ENCODE measurements around the gene PGAM5.

Gene PGAM5

GRCh38 chr12:132713123-132713522, 2.5 kb downstream of the PGAM5 start:
- Histone ChIP-seq H3K4me3 (ENCODE audit: low read length) (no peak overlapping the region), H3K9me3 (ENCODE audit: control insufficient read depth, low read length) (no peaks in the 10 kb centered on the region), H3K36me3 (ENCODE audit: control insufficient read depth, insufficient read depth, low read length, severe bottlenecking) (peaks cover 21% of the 10 kb centered on the region), H3K4me1 (ENCODE audit: control insufficient read depth, insufficient read depth, low read length) (peaks cover 16% of the 10 kb centered on the region), H3K9ac (ENCODE audit: low read length) (no peak overlapping the region), H3K27me3 (replicated peaks; ENCODE audit: control insufficient read depth, insufficient read depth, low read length) (no peaks in the 10 kb centered on the region)
- DNase-seq (ENCODE audit: low read depth), result no peak

DNA sequence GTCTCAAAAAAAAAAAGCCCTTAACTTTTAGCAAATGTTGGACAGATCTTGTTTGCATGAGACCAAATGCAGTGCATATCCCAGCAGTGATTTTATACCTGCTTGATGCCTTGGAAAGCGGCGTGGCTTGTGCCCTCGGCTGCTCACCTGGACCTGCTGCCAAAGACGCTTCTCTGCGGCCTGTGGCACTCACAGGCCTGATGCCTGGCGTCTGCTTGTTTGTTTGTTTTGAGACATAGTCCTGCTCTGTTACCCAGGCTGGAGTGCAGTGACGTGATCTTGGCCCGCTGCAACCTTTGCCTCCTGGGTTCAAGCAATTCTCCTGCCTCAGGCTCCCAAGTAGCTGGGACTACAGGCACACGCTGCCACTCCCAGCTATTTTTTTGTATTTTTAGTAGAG, 5.2 kb downstream of the PGAM5 start:
- DNase-seq (ENCODE audit: low read depth), result no peak
- Histone ChIP-seq H3K9ac (ENCODE audit: low read length) (no peak overlapping the region), H3K9me3 (ENCODE audit: control insufficient read depth, low read length) (no peaks in the 10 kb centered on the region), H3K4me3 (ENCODE audit: low read length) (no peak overlapping the region), H3K4me1 (ENCODE audit: control insufficient read depth, insufficient read depth, low read length) (peaks cover 9% of the 10 kb centered on the region), H3K27me3 (replicated peaks; ENCODE audit: control insufficient read depth, insufficient read depth, low read length) (no peaks in the 10 kb centered on the region), H3K36me3 (ENCODE audit: control insufficient read depth, insufficient read depth, low read length, severe bottlenecking) (peaks cover 41% of the 10 kb centered on the region)

GRCh38 chr12:132716356-132716755, 5.7 kb downstream of the PGAM5 start:
- Histone ChIP-seq H3K9ac (ENCODE audit: low read length) (no peak overlapping the region), H3K4me3 (ENCODE audit: low read length) (no peak overlapping the region), H3K4me1 (ENCODE audit: control insufficient read depth, insufficient read depth, low read length) (peaks cover 9% of the 10 kb centered on the region), H3K36me3 (ENCODE audit: control insufficient read depth, insufficient read depth, low read length, severe bottlenecking) (peaks cover 46% of the 10 kb centered on the region), H3K9me3 (ENCODE audit: control insufficient read depth, low read length) (no peaks in the 10 kb centered on the region), H3K27me3 (replicated peaks; ENCODE audit: control insufficient read depth, insufficient read depth, low read length) (no peaks in the 10 kb centered on the region)
- DNase-seq (ENCODE audit: low read depth), result no peak

- peaks cover 2% of the 10 kb centered on the region for H3K4me1 ChIP-seq (ENCODE audit: control insufficient read depth, insufficient read depth, low read length)
- H3K9me3 ChIP-seq (ENCODE audit: control insufficient read depth, low read length), result no peaks in the 10 kb centered on the region
- H3K4me3 ChIP-seq (ENCODE audit: low read length), result no peak overlapping the region
- no peak for DNase-seq (ENCODE audit: low read depth)
- H3K9ac ChIP-seq (ENCODE audit: low read length), result no peak overlapping the region
- no peaks in the 10 kb centered on the region for H3K27me3 ChIP-seq (replicated peaks; ENCODE audit: control insufficient read depth, insufficient read depth, low read length)
- peaks cover 49% of the 10 kb centered on the region for H3K36me3 ChIP-seq (ENCODE audit: control insufficient read depth, insufficient read depth, low read length, severe bottlenecking)
Measured at GRCh38 chr12:132717011-132717410, 6.4 kb downstream of the PGAM5 start.

- Histone ChIP-seq H3K4me3 (ENCODE audit: low read length) (no peak overlapping the region), H3K36me3 (ENCODE audit: control insufficient read depth, insufficient read depth, low read length, severe bottlenecking) (peaks cover 53% of the 10 kb centered on the region), H3K4me1 (ENCODE audit: control insufficient read depth, insufficient read depth, low read length) (no peaks in the 10 kb centered on the region), H3K9ac (ENCODE audit: low read length) (no peak overlapping the region), H3K9me3 (ENCODE audit: control insufficient read depth, low read length) (no peaks in the 10 kb centered on the region), H3K27me3 (replicated peaks; ENCODE audit: control insufficient read depth, insufficient read depth, low read length) (no peaks in the 10 kb centered on the region)
- no peak for DNase-seq (ENCODE audit: low read depth)
Measured at GRCh38 chr12:132717531-132718387, 7.1 kb downstream of the PGAM5 start.

GRCh38 chr12:132718644-132719043, 8.0 kb downstream of the PGAM5 start:
- Histone ChIP-seq H3K4me1 (ENCODE audit: control insufficient read depth, insufficient read depth, low read length) (no peaks in the 10 kb centered on the region), H3K27me3 (replicated peaks; ENCODE audit: control insufficient read depth, insufficient read depth, low read length) (no peaks in the 10 kb centered on the region), H3K36me3 (ENCODE audit: control insufficient read depth, insufficient read depth, low read length, severe bottlenecking) (peaks cover 61% of the 10 kb centered on the region), H3K9me3 (ENCODE audit: control insufficient read depth, low read length) (no peaks in the 10 kb centered on the region), H3K4me3 (ENCODE audit: low read length) (no peak overlapping the region), H3K9ac (ENCODE audit: low read length) (no peak overlapping the region)
- DNase-seq (ENCODE audit: low read depth), result no peak

GRCh38 chr12:132719141-132719953, 8.7 kb downstream of the PGAM5 start:
- no peaks in the 10 kb centered on the region for H3K27me3 ChIP-seq (replicated peaks; ENCODE audit: control insufficient read depth, insufficient read depth, low read length)
- no peak overlapping the region for H3K9ac ChIP-seq (ENCODE audit: low read length)
- H3K36me3 ChIP-seq (ENCODE audit: control insufficient read depth, insufficient read depth, low read length, severe bottlenecking), result peaks cover 68% of the 10 kb centered on the region
- no peak for DNase-seq (ENCODE audit: low read depth)
- H3K4me1 ChIP-seq (ENCODE audit: control insufficient read depth, insufficient read depth, low read length), result no peaks in the 10 kb centered on the region
- H3K9me3 ChIP-seq (ENCODE audit: control insufficient read depth, low read length), result no peaks in the 10 kb centered on the region
- H3K4me3 ChIP-seq (ENCODE audit: low read length), result no peak overlapping the region

DNA sequence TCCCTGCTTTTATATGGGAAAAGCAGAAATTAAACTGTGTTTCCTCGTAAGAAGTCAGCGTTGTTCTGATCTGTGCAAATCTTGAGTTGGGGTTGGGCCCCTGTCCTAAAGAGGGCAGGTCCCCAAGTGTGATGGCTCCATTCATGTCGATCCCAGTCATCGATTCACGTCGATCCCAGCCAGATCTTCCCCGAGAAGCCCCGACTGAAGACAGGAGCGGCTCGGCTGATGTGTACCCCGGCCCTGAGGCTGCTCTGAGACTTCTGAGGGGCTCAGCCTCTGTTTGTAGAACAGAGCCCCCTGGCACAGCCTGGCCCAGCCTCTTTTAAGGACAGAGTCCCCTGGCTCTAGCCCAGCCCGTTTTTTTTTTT, 9.3 kb downstream of the PGAM5 start:
- Histone ChIP-seq H3K9ac (ENCODE audit: low read length) (no peak overlapping the region), H3K36me3 (ENCODE audit: control insufficient read depth, insufficient read depth, low read length, severe bottlenecking) (peaks cover 68% of the 10 kb centered on the region), H3K4me1 (ENCODE audit: control insufficient read depth, insufficient read depth, low read length) (no peaks in the 10 kb centered on the region), H3K9me3 (ENCODE audit: control insufficient read depth, low read length) (no peaks in the 10 kb centered on the region), H3K27me3 (replicated peaks; ENCODE audit: control insufficient read depth, insufficient read depth, low read length) (no peaks in the 10 kb centered on the region), H3K4me3 (ENCODE audit: low read length) (no peak overlapping the region)
- DNase-seq (ENCODE audit: low read depth), result no peak

DNA sequence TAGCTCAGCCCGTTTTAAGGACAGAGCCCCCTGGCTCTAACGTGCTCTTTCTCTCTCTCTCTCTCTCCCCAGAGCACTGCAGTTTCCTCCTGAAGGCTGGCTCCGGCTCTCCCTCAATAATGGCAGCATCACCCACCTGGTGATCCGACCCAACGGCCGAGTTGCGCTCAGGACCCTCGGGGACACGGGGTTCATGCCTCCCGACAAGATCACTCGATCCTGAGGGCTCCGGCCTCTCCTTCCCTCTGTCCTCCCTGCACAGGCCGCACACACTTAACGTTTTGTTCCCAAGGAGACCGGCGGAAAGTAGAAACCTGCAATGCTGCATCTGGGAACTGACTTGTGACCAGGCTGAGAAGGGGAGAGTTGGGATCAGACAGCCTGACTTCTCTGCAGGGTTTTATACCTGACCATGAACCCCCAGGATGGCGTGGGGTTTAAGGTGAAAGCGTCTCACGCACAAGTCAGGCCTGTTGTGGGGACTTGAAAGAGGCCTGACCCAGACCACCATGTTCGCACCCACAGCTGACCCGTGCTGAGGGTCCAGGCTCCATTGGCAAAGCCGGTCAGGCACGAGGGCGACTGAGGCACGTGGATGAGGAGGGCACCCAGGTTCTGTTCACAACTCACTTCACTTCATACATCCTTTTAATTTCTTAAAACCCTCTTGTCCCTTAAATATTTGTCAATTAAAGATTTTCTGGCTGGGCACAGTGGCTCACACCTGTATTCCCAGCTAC, 10.1 kb downstream of the PGAM5 start:
- H3K4me1 ChIP-seq (ENCODE audit: control insufficient read depth, insufficient read depth, low read length), result no peaks in the 10 kb centered on the region
- H3K9me3 ChIP-seq (ENCODE audit: control insufficient read depth, low read length), result no peaks in the 10 kb centered on the region
- no peak for DNase-seq (ENCODE audit: low read depth)
- H3K27me3 ChIP-seq (replicated peaks; ENCODE audit: control insufficient read depth, insufficient read depth, low read length), result no peaks in the 10 kb centered on the region
- H3K36me3 ChIP-seq (ENCODE audit: control insufficient read depth, insufficient read depth, low read length, severe bottlenecking), result peaks cover 74% of the 10 kb centered on the region
- no peak overlapping the region for H3K9ac ChIP-seq (ENCODE audit: low read length)
- no peak overlapping the region for H3K4me3 ChIP-seq (ENCODE audit: low read length)

GRCh38 chr12:132723015-132723763, 12.5 kb downstream of the PGAM5 start:
- no peaks in the 10 kb centered on the region for H3K9me3 ChIP-seq (ENCODE audit: control insufficient read depth, low read length)
- no peak overlapping the region for H3K9ac ChIP-seq (ENCODE audit: low read length)
- DNase-seq (ENCODE audit: low read depth), result no peak
- H3K4me3 ChIP-seq (ENCODE audit: low read length), result no peak overlapping the region
- H3K27me3 ChIP-seq (replicated peaks; ENCODE audit: control insufficient read depth, insufficient read depth, low read length), result no peaks in the 10 kb centered on the region
- no peaks in the 10 kb centered on the region for H3K4me1 ChIP-seq (ENCODE audit: control insufficient read depth, insufficient read depth, low read length)
- peaks cover 84% of the 10 kb centered on the region for H3K36me3 ChIP-seq (ENCODE audit: control insufficient read depth, insufficient read depth, low read length, severe bottlenecking)
